HG02759 (cell line): Measurements from ENCODE around the gene TBC1D17.
A peak's percentile ranks its signal among the peaks of the same experiment; 100 is the strongest.

ENCODE experiments used
- ATAC-seq: cut with Tn5 transposase; IDR thresholded peaks from one replicate; pipeline ENCODE4 v1.9.1; 2021; ENCODE audit warnings: mild to moderate bottlenecking, moderate library complexity; ENCODE audit not compliant: unreplicated experiment

TBC1D17 gene

DNA sequence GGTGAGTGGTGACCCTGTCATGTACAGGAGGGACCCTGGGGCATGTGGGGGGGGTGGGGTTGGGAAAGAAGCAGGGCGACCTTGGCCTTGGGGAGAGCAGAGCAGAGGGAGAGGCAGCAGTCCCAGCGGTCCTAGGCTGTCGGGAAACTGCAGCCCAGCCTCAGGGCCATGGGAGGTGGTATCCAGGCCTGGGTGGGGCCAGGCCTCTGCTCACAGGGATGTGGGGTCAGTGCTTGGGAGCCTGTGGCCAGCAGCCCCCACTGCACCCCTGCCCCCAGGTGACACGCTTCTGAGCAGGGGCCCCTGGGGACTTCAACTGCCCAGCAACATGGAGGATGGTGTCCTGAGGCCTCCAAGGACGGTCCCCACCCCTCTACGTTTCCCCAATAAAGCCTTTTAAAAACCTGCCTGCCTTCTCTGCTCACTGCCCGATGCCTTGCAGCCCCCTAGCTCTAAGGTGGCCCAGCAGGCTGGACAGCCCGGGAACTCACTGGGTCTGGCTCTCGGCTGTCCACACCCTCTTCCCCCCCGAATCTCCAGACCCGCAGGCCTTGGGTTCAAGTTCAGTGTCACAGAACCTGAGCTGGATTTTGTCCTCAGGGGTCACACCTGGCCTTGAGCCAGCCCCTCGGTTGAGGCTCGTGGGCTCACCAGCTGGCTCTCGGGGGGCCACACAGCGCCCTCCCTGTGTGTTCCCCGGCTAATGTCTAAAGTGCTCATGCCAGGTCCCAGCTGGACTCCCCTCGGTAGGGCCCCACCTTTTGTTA lies 17.0 kb upstream of the TBC1D17 start:
- no peak for ATAC-seq

DNA sequence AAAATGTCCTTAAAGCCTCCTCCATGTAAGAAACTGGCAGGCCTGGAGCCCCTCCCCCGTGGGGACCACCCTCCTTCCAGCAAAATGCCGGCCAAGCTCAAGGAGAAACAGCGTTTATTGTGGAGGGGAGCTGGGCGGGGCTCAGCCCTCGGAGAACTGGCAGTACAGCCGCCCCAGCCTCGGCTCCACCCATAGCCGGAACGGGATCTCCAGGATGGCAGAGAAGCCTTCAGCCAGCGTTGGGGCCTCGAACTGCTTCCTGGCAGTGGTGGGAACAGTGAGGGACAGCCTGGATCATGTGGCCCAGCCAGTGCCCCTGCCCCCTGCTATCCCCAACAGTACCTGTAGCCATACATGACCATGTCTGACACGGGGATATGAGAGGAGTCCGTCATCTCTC lies 16.4 kb upstream of the TBC1D17 start:
- no peak for ATAC-seq

DNA sequence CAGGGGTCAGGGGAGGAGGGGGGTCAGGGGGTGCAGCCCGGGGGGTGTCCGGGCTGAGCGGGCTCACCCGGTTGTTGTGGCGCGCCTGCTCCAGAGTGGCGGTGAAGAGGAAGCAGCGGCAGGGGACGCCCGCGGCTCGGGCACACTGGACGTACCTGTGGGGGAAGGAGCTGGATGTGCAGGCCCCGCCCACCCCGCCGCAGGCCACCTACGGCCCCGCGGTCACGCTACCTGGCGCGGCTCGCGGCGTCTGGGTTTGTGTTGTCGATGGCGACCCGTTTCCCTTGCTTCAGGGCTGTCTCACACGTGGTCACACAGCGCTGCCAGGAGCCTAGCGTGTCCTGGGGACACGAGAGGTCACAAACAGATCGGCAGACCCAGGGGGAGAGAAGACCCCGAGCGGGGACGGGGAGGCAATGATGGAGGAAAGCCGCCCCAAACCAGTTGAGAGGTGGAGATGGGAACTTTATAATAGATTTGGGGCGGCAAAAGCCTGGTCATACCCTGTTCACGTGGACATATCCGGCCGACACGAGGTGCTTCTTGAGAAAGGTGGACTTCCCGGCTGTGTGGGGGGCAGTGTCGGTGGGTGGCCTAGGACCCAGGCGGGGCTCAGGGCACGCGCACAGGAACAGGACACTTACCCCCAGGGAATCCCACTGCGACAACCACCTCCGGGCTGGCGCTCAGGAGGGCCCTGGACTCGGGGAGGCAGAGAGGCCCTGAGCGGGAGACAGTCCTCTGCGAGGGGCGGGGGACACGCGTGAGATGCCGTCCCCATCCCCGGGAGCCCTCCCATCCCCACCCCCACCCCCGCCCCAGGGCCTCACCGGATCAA lies 15.7 kb upstream of the TBC1D17 start:
- ATAC-seq = no peak

DNA sequence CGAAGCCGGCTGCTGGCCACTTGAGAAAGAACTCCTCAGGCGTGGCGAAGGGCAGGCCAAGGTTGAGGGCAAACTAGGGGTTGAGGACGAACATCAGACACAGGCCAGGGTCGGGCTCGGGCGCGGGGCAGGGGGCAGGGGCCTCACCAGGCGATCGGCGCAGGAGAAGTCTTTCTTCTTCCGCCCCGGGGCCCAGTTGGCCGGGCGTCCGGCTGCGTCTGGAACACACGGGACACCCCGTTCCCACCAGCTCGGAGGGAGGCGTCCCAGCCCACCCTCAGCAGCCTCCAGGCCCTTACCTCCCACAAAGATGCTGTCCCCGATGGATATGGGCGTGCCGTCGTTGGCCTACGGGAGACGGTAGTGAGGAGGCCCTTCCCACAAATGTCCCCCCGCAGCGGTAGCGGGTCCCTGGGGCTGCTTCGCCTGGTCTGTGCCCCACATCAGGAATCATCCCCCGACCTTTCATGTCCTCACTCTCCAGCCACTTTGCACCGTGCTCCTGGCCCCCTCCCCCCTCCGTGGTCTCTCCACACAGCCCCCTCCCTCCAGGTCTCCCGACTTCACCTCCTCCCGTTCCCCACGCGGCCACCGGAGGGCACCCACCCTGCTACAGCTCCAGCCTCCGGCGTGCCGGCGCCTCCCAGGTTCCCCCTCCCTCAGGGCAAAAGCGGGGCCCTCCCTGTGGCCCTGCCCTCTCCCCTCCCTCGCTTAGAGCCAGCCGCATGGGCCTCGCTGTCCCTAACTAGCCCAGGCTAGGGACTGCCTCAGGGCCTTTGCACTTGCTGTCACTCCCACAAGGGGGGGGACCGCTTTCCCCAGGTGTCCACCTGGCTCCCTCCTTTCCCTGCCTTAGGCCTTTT lies 14.9 kb upstream of the TBC1D17 start:
- no peak for ATAC-seq

DNA sequence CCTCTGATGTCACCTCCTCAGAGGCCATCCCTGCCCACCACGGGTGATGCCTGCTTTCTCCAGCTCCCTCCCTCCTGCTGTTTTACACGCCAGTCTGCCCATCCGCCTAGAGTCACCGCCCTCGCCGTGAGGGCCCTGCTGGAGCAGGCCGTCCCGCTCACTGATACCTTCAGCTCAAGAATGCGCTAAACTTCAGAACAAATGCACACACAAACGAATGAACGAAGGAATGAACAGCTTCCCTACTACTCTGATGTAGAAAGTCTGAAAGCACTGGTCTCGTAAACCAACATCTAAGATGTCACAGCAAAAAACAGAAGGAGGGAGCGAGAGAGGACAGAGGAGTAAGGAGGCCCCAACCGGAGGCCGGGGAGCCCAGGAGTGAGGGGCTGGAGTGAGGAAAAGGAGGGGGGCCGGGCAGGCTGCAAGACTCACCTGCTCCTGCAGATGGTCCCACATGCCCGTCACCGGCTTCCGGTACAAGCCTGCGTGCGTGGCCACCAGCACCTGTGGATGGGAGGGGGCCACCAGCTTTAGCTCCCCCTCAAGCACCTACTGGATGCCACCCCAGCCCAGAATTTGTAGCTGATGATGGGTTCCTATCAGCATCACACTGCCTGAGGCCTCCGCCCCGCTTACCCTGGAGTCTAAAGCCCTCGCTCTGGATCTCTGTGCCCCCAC lies 14.1 kb upstream of the TBC1D17 start:
- no peak for ATAC-seq

DNA sequence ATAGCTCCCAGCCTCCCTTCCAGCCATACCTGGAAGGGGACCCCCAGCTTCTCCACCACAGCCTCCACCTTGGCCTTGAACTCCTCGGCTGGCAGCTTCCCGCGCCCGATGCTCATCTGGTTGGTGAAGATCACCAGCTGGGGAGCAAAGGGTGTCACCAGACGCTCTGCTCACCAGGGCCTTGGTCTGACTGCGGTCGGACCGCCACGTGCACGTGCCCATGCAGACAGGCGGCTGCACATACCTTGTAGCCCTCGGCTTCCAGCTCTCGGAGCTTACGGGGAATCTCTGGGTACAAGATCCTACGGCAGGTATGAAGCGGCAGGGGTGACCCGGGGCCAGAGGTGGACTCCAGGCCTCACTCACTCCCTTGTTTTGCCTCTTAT lies 13.6 kb upstream of the TBC1D17 start:
- no peak for ATAC-seq

DNA sequence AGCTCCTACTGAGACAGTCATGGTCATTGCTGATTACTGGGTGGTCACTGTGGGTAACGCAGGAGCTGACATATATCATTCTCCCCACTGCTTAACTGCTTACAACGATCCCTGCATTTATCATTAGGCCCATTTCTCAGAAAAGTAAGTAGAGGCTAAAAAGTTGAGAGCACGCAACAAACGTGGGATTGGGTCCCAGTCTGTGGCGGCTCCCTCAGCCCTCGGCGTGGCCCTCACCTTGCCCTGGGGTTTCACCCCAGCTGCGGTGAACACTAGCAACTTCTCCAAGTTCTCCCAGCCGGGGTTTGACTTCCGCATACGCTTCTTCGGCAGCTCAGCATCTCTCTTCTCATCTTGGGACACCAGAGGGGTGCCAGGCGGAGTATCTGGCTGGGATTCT lies 12.6 kb upstream of the TBC1D17 start:
- ATAC-seq = no peak

DNA sequence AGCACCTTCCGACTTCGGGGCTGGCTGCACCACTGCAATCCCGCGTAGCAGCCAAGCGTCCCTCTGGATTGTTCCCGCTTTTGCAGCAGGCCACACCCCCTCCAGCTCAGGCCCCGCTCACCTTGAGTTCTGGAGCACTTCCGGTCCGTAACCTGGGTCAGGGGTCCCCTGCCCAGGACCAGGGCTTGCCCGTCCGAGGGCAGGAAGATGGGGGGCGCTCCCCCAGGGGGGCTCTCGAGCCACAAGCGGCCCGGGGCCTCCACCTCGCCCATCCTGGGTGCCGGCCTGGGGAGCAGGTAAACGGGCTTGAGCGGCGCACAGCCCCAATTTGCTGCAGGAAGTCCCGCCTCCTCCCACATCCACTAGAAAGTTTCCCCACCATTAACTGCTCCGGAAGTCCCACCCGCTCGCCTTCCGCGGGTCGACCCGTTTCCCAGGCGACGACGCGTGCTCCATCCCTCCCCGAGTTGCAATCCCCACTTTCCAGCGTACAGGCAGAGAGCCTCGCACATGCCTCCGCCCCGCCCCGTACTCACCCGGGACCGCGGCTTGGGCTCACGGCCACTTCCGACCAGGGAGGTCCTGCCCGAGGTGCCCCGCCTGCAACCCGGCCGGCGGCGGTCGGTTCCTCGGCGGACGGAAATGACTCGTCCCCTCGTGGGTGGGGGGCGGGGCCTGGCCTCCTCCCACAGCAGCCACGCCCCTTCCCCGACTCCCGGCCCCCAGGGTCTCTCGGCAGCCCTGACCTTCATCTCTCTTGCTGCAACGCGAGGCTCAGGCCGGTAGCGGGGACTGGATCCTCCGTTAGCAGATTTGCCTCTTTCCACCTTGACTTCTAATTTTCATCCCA lies 10.3 kb upstream of the TBC1D17 start, which contains the start of gene PNKP:
Gene PNKP (minus strand): TSS at position 644 of the 850 bp plus-strand sequence. CDS start 372 bp downstream, at position 272.
- ATAC-seq = peak; percentile 54

DNA sequence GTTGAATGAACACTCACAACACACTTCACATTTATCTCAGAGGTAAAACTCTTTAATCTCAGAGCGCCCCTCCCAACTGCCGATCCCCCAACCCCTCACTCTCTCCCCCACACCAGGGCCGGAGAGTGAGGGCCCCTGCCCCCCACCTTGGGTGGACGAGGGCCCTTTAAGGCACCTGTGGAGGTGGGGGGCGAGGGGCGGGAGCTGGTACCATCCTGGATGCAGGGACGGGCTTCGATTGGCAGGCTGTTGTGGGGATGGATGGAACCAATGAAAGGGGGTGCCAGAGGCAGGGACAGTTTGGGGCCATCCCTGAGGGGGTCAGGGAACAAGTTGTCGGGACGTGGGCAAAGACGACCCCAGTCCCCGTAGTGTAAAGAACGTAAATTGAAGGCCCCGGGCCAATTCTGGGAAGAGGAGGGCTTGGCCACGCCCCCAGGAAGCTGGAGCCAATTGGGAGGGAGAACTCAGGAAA lies 8.5 kb upstream of the TBC1D17 start:
- ATAC-seq = no peak

DNA sequence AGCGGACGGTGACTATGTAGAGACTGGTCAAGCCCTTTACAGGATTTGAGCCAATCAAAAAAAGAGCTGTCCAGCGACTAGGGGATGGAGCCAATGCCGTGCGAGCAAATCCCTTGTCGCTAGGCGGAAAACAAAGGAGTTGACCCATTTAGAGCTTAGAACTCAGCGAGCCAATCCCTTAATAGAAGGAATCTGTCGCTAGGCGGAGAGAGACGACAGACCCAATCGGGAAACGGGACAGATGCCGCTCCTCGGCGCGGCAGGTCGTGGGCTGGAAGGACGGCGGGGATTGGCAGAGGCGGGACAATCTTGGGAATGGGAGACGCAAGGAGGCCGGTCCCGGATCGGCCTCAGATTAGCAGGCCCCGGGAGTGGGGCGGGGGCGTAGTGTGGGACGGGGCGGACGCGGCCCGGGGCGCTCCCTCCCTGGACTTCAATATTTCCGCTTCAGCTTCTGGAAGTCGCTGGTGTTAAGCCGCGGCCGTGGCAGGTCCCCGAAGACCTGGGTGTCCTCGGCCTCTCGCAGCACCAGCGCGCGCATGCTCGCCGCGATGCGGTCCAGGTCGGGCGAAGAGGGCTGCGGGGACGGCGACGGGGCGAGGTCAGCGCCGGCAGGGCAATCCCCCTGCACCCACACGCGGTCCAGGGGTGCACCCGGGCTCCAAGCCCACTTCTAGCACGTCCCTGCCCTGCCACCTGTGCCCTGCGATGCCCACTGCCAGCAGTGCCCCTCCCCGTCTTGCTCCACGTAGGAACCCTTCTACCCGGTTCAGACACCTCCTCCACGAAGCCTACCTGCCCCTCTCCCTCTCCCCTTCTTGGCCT lies 7.8 kb upstream of the TBC1D17 start:
- ATAC-seq = peak; percentile 72

DNA sequence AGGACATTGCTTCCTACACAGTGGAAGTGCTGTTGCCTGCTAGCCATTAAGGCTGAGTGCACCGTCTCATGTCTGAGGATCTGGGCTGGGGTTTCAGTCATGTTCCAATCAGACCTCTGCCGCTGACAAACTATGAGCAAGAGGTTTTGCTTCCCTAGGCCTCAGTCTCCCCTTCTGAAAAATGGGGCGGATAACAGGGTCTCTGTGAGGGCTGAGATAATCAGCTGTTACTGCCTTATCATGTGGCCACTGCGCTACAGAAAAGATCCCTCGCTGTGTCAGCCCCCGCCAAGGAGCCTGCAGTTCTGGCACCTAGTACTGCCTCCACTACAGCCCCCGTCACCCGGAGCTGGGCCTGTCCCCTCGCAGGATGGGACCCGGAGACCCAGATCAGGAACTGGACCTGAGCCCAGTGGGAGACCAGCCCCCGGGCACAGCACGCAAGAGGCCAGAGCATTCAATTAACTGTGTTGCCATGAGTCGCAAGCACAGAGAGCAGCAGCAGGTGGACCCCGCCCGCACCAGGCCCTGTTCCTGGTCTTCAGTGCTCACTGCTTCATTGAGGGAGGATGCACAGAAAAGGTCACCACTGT lies 7.1 kb upstream of the TBC1D17 start:
- no peak for ATAC-seq

DNA sequence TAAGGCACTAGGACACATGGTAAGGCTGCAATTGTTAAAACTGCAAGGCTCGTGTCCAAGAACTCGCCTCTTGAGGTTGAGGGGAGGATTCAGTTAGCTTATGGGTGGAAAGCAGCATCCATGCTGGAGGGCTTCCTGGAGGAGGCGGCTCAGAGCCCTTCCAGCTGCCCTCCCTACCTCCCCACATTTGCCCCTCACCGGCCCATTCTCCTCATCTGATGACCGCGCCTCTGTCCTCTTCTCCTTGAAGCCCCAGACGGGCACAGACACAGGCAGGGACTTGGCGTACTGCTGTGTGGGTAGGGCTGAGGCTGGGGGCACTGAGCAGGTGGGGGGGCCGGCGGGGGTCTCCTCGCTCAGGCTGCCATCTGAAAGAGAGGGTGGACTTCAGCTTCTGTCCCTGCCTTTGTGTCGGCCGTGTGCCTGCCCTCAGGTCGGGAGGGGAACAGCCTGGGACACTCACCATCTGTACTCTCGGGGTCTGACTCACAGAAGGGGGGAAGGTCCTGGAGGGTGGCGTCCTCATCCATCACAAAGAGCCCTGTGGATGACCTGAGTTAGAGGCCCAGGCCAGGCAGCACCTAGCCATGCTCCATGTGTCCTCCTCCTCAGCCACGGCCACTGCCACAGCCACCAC lies 6.0 kb upstream of the TBC1D17 start:
- no peak for ATAC-seq

DNA sequence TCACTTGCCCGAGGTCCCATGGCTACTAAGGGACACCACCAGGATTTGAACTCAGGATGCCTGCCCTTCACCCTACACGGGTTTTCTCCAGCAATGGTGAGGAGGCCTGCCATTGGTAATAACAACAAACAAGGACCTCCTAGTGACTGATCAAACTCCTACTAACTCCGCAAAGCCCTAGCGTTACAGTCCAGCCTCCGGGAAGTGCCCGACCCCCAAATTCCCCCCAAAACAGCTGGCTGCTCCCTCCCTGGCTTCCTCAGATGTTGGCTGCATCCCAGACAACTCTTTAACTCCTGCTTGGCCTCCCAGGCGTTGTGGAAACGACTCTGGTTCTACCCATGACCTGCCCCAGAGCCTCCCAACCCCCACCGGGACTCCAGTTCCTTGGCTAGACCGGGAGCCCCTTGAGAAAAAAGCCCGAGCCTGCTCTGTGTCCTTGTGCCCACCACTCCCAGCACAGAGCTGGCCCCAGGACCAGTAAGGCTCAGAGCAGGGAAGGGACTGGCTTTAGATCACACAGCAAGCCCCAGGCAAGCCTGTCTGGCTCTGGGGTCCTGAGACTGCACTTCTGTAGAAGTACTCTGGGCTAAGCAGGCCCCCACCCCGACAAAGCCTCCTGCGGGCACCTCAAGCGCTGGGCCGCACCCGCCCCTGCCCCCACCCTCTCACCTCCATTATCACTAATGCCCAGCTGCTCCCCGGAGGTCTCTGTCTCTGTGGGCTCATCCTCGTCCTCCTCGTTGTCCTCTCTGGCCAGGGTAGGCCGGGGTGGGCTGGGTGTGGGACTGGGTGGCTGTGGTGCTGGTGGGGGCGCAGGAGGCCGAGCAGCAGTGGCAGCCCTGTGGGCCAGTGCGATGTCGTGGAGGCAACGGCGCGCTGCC lies 5.0 kb upstream of the TBC1D17 start:
- ATAC-seq = no peak

DNA sequence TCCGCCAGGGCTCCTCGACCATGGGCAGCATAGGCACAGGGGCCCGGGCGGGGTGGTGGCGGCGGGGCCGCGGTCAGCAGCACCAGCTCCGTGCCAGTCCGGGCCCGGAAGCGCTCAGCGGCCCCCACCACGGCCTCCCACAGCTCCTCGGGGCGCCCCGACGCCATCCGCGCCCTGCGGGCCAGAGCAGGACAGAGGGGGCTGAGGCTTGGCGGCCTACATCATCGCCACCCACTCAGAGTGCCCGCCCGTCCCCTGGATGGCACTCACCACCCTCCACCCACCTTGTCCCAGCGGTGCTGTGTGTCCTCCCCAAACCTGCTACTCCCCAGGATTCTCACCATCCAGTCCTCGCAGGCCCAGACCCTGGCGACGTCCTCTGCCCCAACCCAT lies 4.4 kb upstream of the TBC1D17 start:
- no peak for ATAC-seq

DNA sequence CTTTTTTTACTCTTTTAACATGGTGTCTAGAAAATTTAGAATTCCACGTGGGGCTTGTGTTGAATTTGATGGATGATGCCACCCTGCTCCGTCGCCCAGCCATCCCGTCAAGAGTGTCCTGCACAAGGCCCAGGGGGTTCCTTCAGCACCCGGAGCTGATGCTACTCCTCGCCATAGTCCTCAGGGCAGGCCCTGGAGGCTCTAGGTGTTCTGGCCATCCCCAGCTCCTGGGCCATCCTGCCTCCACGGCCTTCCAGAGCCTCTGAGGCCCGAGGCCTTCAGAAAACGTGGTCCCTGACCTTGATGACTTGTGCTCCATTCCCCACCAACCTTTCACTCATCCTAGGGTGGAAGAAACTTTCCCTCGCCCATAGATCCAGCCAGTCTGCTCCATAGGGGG lies 3.7 kb upstream of the TBC1D17 start:
- ATAC-seq = no peak

DNA sequence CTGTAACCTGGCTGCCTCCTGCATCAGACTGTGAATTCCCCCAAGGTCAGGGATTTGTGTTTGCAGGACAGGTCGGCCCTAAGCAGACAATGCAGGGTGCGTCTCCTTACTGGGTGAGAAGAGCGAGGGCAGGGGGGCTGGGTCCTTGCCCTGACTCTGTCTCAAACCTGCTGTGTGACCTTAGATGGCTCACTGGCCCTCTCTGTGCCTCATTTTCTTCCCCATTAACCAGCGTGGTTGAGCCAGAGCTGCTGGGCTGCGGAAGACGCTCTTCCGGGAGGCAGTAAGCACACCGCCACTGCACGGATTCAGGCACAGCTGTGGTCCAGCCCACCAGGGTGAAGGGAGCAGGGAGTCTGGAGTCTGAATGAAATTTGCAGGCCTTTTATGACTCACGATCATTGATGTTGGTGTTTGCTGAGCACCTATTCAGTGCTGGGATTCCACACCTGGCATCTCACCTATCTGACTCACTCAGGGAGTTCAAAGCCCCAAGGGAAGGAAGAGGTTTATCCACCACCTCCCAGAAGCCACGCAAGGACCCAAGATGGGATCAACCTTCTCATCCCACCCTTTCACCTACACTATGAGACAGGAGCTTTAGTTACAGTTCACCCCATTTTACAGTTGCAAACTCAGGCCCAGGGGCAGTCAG lies 2.9 kb upstream of the TBC1D17 start:
- ATAC-seq = no peak
